Measurements from ENCODE around the gene PRKCD.

The PRKCD gene

DNA sequence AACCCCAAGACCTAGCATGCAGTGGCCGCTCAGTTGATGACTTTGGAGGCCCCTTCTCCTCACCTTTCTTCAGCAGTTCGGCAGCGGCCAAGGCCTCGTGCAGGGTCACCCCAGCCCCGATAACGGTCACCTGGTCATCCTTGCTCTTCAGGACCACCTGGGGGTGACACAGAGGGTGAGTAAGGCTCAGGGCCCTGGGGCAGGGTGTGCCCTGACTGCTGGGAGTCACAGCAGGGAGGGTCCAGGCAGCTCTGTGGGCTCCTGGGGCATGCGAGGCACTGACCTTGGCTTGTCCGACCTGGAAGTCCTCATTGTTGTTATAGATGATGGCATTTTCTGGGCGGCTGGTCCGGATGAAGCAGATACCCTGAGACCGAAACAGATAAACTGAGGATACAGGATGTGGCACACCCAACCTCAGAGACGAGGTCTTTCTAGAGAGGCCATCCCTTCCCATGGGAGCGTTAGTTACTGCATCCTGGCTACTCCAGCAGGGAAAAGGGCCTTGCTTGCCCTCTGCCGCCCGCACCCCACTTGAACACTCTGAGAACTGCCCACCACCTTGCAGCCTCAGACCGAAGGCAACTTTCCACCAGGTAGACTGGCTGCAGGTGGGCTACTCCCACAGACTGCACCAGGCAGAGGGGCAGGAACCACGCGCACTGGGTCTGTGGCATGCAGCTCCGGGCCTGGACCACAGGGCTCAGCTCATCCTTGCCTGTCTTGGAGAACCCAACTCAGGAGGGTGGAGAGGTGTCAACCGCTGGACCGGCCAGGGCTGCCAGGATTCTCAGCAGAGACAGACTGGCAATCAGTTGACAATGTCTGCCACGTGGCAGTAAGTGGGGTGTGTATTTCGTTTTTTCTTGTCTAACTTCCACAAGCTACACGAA, 67.2 kb downstream of the PRKCD start:
- H3K36me3 ChIP-seq (ENCODE audit: control insufficient read depth in 5 of 5, insufficient read depth in 5 of 5, low read length in 5 of 5): peaks cover 0 to 100% (median 100%) of the 10 kb centered on the region in 5 donors
- H3K9me3 ChIP-seq (ENCODE audit: control insufficient read depth in 5 of 5, low read length in 5 of 5): no peaks in the 10 kb centered on the region
- H3K27me3 ChIP-seq (ENCODE audit: control insufficient read depth in 5 of 5, insufficient read depth in 4 of 5, low read length in 5 of 5): no peaks in the 10 kb centered on the region
- H3K4me3 ChIP-seq (ENCODE audit: low read depth in 1 of 5, low read length in 5 of 5): no peak overlapping the region
- peaks cover 5 to 41% (median 30%) of the 10 kb centered on the region in 5 donors for H3K4me1 ChIP-seq (ENCODE audit: control insufficient read depth in 5 of 5, insufficient read depth in 5 of 5, low read length in 5 of 5)
- H3K27ac ChIP-seq (ENCODE audit: low read depth, low read length): no peak overlapping the region
- H3K9ac ChIP-seq (ENCODE audit: low read length in 5 of 5): no peak overlapping the region

DNA sequence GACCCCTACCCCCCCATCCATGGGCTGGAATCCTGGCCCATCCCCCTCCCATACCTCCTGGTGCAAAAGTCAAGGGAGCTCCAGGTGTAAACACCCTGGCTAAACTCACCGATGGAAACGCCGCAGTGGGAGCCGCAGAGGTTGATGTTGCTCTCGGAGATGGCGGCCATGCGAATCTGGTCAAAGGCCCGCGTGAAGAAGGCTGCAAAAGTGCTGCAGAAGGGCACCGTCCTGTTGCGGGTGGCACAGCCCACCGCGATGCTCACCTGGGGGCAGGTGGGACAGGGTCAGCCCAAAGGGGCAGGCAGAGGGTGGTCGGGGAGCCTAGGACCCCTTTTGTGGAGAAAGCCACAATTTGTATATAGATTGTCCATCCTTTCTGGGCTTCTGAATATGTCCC, 68.2 kb downstream of the PRKCD start:
- H3K9ac ChIP-seq (ENCODE audit: low read length in 5 of 5): no peak overlapping the region
- H3K27ac ChIP-seq (ENCODE audit: low read depth, low read length): no peak overlapping the region
- no peaks in the 10 kb centered on the region for H3K9me3 ChIP-seq (ENCODE audit: control insufficient read depth in 5 of 5, low read length in 5 of 5)
- no peaks in the 10 kb centered on the region for H3K27me3 ChIP-seq (ENCODE audit: control insufficient read depth in 5 of 5, insufficient read depth in 4 of 5, low read length in 5 of 5)
- no peak overlapping the region for H3K4me3 ChIP-seq (ENCODE audit: low read depth in 1 of 5, low read length in 5 of 5)
- peaks cover 0 to 99% (median 97%) of the 10 kb centered on the region in 5 donors for H3K36me3 ChIP-seq (ENCODE audit: control insufficient read depth in 5 of 5, insufficient read depth in 5 of 5, low read length in 5 of 5)
- H3K4me1 ChIP-seq (ENCODE audit: control insufficient read depth in 5 of 5, insufficient read depth in 5 of 5, low read length in 5 of 5): peaks cover 7 to 42% (median 30%) of the 10 kb centered on the region in 5 donors

DNA sequence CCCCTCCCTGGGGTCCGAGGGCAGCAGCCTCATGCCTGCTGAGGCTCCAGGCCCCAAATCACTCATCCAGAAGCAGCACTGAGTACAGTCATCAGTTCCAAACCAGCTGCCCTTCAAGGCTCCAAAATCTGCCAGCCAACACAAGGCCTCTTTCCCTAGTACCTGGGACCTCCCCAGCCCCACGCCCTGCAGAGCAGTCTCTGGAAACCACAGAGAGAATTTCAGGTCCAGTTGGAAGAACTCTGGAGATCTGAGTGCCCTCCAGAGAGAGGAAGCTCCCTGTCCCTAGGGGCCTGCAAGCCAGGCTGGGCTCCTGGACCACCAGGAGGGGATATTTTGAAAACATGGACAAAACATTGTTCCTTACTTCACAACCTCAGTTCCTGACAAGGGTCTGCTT, 68.6 kb downstream of the PRKCD start:
- H3K9me3 ChIP-seq (ENCODE audit: control insufficient read depth in 5 of 5, low read length in 5 of 5): no peaks in the 10 kb centered on the region
- H3K9ac ChIP-seq (ENCODE audit: low read length in 5 of 5): no peak overlapping the region
- peaks cover 0 to 99% (median 97%) of the 10 kb centered on the region in 5 donors for H3K36me3 ChIP-seq (ENCODE audit: control insufficient read depth in 5 of 5, insufficient read depth in 5 of 5, low read length in 5 of 5)
- no peak overlapping the region for H3K4me3 ChIP-seq (ENCODE audit: low read depth in 1 of 5, low read length in 5 of 5)
- H3K27ac ChIP-seq (ENCODE audit: low read depth, low read length): no peak overlapping the region
- H3K4me1 ChIP-seq (ENCODE audit: control insufficient read depth in 5 of 5, insufficient read depth in 5 of 5, low read length in 5 of 5): peaks cover 4 to 42% (median 30%) of the 10 kb centered on the region in 5 donors
- no peaks in the 10 kb centered on the region for H3K27me3 ChIP-seq (ENCODE audit: control insufficient read depth in 5 of 5, insufficient read depth in 4 of 5, low read length in 5 of 5)

DNA sequence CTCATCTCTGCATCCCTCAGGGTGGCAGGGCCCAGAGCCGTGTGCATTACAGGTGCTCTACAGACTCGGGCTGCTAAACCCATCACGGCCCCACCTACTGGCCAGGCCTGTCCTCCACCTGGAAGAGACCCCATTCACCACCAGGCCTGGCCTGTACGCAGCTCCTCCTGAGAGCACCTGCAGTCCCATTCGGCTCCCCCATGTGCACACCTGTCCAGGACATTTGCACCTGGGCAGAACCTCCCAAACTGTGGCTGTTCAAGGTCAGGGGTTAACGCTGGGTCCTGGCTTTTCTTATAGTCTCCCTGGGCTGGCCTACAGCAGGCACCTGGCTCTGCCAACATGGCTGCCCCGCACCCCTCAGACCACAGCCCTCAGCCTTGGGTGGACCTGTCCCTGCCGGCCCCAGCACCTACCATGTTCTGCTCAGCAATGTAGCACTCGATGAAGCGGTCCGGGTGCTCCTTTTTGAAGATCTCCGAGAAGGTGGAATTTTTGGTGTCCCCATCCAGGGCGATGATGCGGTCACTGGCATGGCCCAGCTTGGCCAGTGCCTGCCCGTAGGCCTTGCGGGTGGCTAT, 69.1 kb downstream of the PRKCD start:
- H3K27me3 ChIP-seq (ENCODE audit: control insufficient read depth in 5 of 5, insufficient read depth in 4 of 5, low read length in 5 of 5): no peaks in the 10 kb centered on the region
- H3K4me3 ChIP-seq (ENCODE audit: low read depth in 1 of 5, low read length in 5 of 5): no peak overlapping the region
- peaks cover 0 to 98% (median 96%) of the 10 kb centered on the region in 5 donors for H3K36me3 ChIP-seq (ENCODE audit: control insufficient read depth in 5 of 5, insufficient read depth in 5 of 5, low read length in 5 of 5)
- no peak overlapping the region for H3K27ac ChIP-seq (ENCODE audit: low read depth, low read length)
- no peaks in the 10 kb centered on the region for H3K9me3 ChIP-seq (ENCODE audit: control insufficient read depth in 5 of 5, low read length in 5 of 5)
- peaks cover 2 to 46% (median 28%) of the 10 kb centered on the region in 5 donors for H3K4me1 ChIP-seq (ENCODE audit: control insufficient read depth in 5 of 5, insufficient read depth in 5 of 5, low read length in 5 of 5)
- no peak overlapping the region for H3K9ac ChIP-seq (ENCODE audit: low read length in 5 of 5)

DNA sequence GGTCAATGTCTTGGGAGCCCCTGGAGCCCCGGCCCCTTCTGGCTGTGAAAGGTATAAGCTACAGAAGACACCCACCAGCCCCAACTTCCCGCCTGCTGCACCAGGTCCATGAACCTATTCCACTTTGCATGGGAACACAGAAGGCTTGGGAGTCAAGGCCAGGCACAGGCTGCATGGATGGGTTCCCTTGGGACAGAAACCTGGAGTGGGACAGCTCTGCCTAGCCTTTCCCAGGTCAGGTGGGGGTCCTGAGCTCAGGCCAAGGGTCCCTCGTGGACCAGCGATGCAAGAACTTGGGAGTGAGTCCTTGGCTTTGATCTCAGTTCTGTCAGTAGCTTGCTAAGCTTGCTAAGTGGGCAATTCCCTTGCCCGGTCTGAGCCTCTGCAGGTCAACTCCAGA, 69.8 kb downstream of the PRKCD start:
- H3K36me3 ChIP-seq (ENCODE audit: control insufficient read depth in 5 of 5, insufficient read depth in 5 of 5, low read length in 5 of 5): peaks cover 0 to 98% (median 95%) of the 10 kb centered on the region in 5 donors

DNA sequence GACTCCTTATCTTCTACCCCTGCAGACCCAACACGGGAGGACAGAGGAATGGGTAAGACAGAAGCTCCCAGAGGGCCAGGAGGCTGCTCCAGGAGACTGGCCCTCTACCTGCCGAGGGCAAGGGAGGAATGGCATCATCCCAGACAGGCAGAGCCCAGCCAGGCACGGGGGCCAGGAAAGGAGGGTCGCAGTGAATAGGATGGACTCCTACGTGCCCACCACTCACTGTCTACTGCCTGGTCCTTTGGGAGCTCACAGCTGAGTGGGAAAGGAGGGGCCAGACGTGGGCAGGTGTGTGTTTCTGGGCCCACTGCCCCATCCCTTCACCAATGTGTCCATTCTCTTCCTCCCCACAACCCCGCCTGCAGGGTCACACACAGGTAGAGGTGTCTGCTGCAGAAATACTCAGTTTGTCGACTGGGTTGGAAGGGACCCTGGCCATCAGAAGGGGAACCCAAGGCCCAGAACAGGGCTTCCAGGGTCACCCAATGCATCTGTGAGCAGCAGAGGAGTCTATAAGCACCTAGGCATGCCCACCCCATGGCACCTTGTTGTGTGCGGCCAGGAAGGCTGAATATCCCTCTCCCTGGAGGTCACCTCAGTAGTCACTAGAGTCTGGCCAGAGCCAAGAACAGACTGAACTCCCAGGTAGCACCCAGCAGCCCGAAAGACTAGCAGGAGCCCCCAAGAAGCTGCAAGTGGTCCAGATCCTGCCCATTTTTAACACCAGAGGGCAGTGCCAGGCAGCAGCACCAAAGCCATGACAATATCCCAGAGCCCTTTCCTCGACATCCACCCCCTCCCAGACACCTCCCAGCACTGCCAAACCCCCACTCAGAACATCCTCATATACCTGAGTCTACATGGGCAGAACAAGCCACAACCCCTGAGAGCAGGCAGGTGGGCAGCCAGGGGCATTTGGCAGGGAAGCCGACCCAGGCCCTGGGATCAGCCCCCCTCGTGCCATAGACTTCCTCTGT, 70.8 kb downstream of the PRKCD start:
- peaks cover 3 to 63% (median 42%) of the 10 kb centered on the region in 5 donors for H3K4me1 ChIP-seq (ENCODE audit: control insufficient read depth in 5 of 5, insufficient read depth in 5 of 5, low read length in 5 of 5)
- H3K27ac ChIP-seq (ENCODE audit: low read depth, low read length): peak overlapping the region; percentile 68
- no peaks in the 10 kb centered on the region for H3K27me3 ChIP-seq (ENCODE audit: control insufficient read depth in 5 of 5, insufficient read depth in 4 of 5, low read length in 5 of 5)
- peaks cover 0 to 98% (median 87%) of the 10 kb centered on the region in 5 donors for H3K36me3 ChIP-seq (ENCODE audit: control insufficient read depth in 5 of 5, insufficient read depth in 5 of 5, low read length in 5 of 5)
- no peaks in the 10 kb centered on the region for H3K9me3 ChIP-seq (ENCODE audit: control insufficient read depth in 5 of 5, low read length in 5 of 5)
- peak overlapping the region in 3 of 5 donors; percentile 3 to 21 (median 16) for H3K9ac ChIP-seq (ENCODE audit: low read length in 5 of 5)
- H3K4me3 ChIP-seq (ENCODE audit: low read depth in 1 of 5, low read length in 5 of 5): no peak overlapping the region

More for the DNA sequence above, 69.8 kb downstream of the PRKCD start:
- no peak overlapping the region for H3K4me3 ChIP-seq (ENCODE audit: low read depth in 1 of 5, low read length in 5 of 5)
- H3K27me3 ChIP-seq (ENCODE audit: control insufficient read depth in 5 of 5, insufficient read depth in 4 of 5, low read length in 5 of 5): no peaks in the 10 kb centered on the region
- H3K4me1 ChIP-seq (ENCODE audit: control insufficient read depth in 5 of 5, insufficient read depth in 5 of 5, low read length in 5 of 5): peaks cover 3 to 53% (median 32%) of the 10 kb centered on the region in 5 donors
- H3K9ac ChIP-seq (ENCODE audit: low read length in 5 of 5): no peak overlapping the region
- H3K9me3 ChIP-seq (ENCODE audit: control insufficient read depth in 5 of 5, low read length in 5 of 5): no peaks in the 10 kb centered on the region
- no peak overlapping the region for H3K27ac ChIP-seq (ENCODE audit: low read depth, low read length)

DNA sequence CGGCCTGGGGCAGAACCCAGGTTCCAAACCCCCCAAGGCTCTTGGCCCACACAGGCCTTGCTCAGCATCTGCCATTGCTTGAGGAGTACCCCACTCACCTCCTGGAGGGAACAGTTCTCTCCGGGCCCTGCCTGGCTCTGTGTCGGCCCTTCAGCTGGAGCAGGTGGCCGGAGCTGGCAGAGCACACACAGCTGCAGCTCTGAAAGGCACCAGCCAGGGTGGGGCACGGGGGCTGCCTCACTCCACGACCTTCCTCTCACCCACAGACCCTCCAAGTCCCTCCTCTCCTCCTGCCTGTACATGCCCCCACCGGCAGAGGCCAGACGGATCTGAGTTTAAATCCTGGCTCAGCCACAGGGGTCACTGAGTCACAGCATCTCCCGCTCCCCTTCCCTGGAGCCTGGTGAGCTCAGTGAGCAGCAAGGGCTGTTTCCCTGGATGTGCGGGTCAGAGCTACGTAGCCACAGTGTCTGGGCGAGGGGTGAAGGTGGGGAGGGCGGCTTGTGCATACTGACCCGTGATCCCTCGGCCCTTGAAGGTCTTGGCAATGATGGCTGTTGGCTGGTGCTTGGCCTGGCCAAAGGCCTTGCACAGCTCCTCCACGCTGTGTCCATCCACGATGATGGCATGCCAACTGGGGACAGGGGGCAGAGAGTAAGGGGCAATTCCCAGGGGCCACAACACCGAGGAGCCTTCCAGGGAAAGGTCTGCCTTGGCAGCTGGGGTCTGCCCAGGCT, 71.8 kb downstream of the PRKCD start:
- Histone ChIP-seq H3K4me1 (ENCODE audit: control insufficient read depth in 5 of 5, insufficient read depth in 5 of 5, low read length in 5 of 5) (peaks cover 3 to 71% (median 45%) of the 10 kb centered on the region in 5 donors), H3K4me3 (ENCODE audit: low read depth in 1 of 5, low read length in 5 of 5) (no peak overlapping the region), H3K27ac (ENCODE audit: low read depth, low read length) (peak overlapping the region; percentile 68), H3K36me3 (ENCODE audit: control insufficient read depth in 5 of 5, insufficient read depth in 5 of 5, low read length in 5 of 5) (peaks cover 0 to 93% (median 82%) of the 10 kb centered on the region in 5 donors), H3K9ac (ENCODE audit: low read length in 5 of 5) (peak overlapping the region in 3 of 5 donors; percentile 3 to 21 (median 16)), H3K27me3 (ENCODE audit: control insufficient read depth in 5 of 5, insufficient read depth in 4 of 5, low read length in 5 of 5) (no peaks in the 10 kb centered on the region), H3K9me3 (ENCODE audit: control insufficient read depth in 5 of 5, low read length in 5 of 5) (no peaks in the 10 kb centered on the region)

DNA sequence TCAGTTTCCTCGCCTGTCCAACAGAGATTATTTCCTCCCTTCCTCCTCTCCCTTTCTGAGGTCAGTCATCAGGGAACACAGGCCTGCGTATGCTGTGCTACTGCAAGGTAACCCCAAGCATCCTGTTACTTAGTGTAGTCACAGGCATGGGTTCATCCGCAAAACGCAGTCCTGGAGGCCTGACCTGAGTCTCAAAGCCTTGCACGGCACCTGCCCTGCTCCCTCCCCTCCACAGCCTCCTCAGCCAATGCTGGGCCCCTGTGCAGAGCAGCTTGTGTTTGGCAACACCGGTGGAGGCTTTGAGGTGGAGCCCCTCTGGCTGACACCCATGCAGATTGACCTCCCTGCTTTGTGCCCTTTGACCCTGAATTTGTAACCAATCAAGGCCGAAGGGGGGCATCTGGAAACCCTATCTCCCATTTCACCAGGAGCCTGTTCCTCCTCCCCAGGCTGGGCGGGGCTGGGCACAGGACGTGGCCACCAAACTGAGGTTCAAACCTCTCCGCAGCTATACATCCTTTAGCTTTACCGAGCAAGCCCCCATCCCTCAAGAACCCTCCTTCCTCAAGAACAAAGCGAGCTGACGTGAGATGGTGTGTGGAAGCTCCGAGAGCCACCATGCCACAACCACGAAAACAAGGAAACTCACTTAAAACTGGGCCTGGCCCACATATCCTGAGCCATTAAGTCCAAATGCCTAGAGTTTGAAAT, 73.3 kb downstream of the PRKCD start:
- no peak overlapping the region for H3K4me3 ChIP-seq (ENCODE audit: low read depth in 1 of 5, low read length in 5 of 5)
- H3K9me3 ChIP-seq (ENCODE audit: control insufficient read depth in 5 of 5, low read length in 5 of 5): no peaks in the 10 kb centered on the region

More for the DNA sequence above, 73.3 kb downstream of the PRKCD start:
- Histone ChIP-seq H3K27ac (ENCODE audit: low read depth, low read length) (peak overlapping the region; percentile 68), H3K27me3 (ENCODE audit: control insufficient read depth in 5 of 5, insufficient read depth in 4 of 5, low read length in 5 of 5) (no peaks in the 10 kb centered on the region), H3K4me1 (ENCODE audit: control insufficient read depth in 5 of 5, insufficient read depth in 5 of 5, low read length in 5 of 5) (peaks cover 3 to 74% (median 51%) of the 10 kb centered on the region in 5 donors), H3K9ac (ENCODE audit: low read length in 5 of 5) (no peak overlapping the region), H3K36me3 (ENCODE audit: control insufficient read depth in 5 of 5, insufficient read depth in 5 of 5, low read length in 5 of 5) (peaks cover 0 to 93% (median 82%) of the 10 kb centered on the region in 5 donors)
